IPS DF 4.7 (cell line): Measurements from ENCODE around the gene CDCP1.
"Not testable (repeated sequence)": the region's sequence is repeated elsewhere in the genome, so short reads cannot be mapped to it uniquely, and the experiment has no call there.

Source experiments
- DNase-seq: peaks from one replicate; pipeline ENCODE4 v3.0.0-alpha.2; 2013; ENCODE audit warnings: low spot score; ENCODE audit errors: extremely low read depth

CDCP1 gene

DNA sequence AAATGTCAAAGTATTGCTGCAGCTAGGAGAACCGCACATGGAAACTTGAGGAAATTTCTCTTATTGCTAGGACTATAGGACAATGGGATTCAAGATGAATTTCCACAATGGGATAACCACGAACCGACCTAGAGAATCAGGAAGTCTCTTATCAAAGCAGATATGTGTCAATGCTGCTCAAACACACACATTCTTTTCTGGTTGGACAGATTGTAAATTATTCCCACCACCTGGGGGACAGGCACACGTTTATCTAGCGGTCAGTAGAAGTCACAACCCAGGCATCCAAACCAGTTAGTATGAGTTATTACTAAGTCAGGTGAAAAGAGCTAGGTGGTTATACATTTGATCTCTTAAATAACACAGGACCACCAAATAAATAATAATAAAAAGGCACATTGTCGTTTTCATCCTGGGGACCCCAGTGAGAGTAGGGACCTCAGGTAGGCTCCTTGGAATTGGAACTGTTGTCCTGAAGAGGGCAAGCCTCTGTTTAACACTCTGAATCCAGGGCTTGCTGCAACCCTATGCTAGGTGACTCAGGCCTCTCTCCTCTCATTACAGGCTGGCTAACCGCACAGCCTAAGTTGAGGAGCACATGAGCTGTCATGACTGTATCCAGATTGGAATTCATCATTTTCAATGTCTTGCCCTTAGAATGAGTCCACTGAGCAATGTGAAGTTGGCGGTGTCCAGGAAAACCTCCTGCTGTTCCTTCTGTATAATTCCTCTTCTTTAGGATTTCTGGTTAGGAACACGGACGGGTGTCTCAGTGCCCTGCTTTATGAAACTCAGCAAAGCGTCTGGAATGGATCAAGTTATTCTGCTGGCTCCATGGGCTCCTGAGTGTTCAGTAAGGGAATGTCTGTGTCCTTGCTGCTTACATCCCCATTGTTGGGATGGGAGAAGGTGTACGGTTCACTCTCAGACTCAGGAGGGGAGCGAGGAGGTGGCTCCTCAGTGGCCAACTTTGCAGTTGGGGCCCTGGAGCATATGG is 61.1 kb downstream of the CDCP1 start:
- DNase-seq, result no peak

DNA sequence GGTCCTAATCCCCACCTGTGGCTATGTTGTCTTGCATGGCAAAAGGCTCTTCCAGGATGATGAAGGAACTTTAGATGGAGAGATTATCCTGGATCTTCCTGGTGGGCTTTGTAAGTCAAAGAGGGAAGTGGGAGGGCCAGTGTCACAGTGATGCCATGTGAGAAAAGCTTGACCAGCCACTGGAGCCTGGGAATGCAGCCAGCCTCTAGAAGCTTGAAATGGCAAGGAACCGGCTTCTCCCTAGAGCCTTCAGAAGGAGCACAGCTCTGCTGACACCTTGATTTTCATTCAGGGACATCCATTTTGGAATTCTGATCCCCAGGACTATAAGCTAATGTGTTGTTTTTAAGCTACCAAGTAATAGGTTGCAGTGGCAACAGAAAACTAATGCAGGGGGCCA is 61.8 kb downstream of the CDCP1 start:
- no peak for DNase-seq

DNA sequence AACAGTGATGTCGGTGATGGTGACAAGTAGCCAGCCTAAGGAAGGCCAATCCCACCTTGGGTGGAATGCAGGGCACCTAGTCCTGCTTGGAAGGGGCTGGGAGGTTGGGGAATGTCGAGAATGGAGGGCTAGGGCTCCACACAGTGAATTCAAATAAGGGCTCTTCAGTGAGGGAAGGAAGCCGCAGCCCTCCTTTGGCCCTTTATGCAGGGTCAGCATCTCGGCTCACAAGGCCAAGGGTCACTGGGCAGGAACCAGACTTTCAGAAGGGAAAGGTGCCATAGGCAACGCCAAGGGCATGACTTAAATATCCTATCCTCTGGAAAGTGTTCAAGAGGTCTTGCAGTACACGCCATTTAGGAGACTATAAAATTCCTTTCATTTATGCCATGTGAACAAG is 63.2 kb downstream of the CDCP1 start:
- DNase-seq, result no peak

DNA sequence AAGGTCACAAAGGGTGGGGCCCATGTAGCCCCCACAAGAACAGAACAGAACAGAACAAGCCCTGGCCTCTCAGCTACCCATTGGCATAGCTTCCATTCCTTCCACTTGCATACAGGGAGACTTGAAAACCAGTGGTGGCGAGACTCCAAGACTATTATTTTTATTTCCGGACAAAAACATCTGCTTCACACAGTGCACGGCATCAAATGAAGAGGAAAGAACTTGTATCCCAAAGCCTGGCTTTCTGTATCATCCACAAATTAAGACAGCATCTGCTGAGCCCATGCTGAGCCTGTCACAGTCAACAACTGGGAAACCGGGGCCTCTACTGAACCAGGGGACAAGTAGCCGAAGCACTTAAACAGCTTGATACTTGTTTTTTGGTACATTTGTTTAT is 64.0 kb downstream of the CDCP1 start:
- DNase-seq, result no peak

DNA sequence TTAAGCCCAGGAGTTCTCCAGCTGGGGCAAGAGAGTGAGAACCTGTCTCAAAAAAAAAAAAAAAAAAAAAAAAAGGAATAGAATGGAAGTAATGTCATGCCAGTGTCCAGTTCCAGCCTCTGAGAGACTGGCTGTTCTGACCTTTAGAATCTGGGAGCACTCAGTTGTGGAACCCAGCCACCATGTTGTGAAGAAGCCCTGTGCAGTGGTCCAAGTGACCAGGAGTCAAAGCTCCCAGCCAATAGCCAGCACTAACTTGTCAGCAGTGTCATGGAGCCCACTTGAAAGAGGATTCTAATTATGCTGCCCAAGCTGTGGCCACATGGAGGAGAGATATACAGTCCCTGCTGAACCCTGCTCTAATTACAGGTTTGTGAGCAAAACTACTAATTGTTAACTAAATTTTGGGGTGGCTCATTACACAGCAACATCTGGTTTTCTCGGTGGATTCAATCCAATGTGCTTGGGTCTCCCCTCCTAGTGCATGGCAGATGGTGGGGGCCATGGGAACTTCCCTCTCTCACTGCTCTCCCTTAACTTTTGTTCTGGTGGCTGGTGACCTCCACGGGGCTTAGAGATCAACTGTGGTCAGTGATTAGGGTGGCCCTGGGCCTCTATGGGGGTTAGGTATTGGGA is 64.6 kb downstream of the CDCP1 start:
- DNase-seq, result no peak

DNA sequence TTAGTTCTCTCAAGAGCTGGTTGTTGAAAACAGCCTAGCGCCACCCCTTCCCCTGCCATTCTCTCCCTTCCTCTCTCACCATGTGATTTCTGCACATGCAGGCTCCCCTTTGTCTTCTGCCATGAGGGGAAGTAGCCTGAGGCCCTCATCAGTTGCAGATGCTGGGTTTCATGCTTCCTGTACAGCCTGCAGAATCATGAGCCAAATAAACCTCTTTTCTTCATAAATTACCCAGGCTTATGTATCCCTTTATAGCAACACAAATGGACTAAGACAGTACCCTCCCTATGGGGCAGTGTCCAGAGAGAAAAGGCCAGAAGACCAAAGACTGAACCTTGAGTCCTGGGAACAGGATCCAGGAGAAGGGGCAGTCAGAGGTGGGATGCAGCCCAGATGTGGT is 65.4 kb downstream of the CDCP1 start:
- no peak for DNase-seq

DNA sequence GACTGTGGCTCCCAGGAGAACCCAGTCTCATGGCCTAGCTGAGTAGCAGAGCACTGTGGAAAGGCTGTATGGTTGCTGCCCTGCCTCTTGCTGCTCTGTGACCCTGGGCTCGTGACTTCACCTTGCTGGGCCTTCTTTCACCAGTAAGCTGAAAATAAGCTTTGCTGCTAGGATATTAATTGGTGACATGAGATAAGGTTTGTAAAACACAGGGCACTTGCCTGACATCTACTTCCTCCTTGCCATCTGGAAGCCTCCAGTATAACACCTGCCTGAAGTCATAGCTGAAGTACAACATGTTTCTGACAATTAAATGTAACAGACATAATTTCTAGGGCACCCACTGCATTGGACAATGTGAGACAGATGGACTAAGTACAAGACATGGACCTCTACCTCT is 66.5 kb downstream of the CDCP1 start:
- no peak for DNase-seq

DNA sequence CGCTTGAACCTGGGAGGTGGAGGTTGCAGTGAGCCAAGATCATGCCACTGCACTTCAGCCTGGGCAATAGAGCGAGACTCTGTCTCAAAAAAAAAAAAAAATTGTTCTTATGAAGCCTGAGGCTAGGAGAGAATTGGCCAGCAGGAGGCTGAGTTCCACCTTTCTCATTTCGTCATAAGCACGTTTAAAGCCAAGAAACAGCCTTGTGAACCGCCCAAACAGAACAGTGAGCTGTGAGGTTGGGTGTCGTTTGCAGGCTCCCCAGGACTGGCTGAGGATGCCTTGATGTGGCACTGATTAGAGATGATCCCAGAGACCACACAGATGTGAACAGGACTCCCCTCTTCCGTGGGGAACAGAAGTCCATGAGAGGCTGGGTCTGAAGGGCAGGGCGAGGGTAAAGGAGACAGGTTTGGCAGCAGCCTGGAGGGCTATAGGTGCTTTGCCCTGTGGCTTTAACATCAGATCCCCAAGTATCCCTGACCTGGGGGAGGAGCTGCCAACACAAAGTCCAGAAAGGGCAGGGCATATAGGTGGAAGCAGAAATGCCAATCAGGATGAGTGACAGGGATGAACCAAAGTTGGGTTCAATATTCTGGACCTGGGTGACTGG is 67.2 kb downstream of the CDCP1 start:
- DNase-seq, result no peak

DNA sequence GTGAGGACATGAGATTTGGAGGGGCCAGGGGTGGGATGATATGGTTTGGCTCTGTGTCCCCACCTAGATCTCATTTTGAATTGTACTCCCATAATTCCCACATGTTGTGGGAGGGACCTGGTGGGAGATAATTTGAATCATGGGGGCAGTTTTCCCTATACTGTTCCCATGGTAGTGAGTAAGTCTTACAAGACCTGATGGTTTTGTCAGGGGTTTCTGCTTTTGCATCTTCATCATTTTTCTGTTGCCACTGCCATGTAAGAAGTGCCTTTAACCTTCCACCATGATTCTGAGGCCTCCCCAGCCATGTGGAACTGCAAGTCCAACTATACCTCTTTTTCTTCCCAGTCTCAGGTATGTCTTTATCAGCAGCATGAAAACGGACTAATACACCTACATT is 67.9 kb downstream of the CDCP1 start:
- DNase-seq, result not testable (repeated sequence)

DNA sequence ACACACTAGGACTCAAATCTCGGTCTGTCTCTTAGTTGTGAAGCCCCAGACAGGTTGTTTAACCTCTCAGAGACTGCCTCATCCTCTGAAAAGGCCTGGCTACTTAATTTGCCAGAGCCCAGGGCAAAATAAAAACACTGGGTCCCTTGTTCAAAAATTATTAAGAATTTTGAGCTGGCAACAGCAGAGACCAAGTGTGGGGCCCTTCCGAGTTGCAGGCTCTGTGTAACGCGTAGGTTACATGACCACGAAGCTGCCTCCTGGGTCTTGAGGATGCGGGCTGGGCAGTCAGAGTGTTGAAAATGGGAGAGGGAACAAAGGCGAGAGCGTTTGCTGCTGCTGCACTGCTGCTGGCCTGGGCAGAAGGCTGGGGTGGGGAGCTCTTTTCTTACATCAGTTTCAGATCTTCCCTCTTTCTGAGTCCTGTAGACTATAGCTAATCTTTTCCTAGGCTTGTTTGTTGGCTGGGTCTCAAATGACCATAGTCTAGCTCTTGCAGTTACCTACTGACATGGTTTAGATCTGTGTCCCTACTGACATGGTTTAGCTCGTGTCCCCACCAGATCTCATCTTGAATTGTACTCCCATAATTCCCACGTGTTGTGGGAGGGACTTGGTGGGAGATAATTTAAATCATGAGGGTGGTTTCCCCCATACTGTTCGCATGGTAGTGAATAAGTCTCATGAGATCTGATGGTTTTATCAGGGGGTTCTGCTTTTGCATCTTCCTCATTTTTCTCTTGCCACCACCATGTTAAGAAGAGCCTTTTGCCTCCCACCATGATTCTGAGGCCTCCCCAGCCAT is 70.2 kb downstream of the CDCP1 start:
- no peak for DNase-seq

DNA sequence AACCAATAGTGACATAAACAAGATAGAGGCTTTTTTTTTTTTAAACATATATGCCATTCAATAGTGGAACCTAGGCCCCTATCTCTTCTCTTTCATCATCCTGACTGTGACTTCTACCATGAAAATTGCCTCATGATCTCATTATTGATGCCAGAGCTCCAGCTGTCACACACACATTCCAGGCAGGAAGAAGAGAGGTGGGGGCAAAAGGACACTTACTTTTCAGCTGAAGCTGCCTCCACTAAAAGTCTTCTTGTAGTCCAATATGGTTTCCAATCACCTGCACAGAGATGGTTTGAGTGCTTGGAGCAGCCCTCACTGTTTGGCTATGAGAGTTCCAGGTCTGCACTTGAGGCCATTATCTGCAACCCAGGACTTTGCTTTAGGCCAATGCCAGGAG is 75.1 kb downstream of the CDCP1 start:
- DNase-seq, result no peak

DNA sequence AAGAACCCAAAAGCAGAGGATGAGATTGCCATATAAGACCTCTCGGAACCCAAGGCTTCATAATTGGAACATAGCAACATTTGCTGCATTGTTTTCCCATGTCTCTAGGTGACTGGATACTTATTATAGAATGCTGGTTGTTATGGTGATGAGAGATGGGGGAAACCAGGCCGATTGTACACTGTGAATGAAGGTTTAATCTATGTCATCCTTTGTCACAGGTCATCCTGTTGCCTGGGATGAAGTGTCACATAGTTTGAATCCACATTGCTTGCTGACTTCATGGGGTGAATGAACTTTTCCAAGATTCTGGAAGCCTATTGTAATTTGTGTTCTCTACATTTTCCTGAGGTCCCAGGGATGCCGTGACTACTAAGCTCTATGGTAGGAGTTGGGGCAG is 78.2 kb downstream of the CDCP1 start:
- no peak for DNase-seq

DNA sequence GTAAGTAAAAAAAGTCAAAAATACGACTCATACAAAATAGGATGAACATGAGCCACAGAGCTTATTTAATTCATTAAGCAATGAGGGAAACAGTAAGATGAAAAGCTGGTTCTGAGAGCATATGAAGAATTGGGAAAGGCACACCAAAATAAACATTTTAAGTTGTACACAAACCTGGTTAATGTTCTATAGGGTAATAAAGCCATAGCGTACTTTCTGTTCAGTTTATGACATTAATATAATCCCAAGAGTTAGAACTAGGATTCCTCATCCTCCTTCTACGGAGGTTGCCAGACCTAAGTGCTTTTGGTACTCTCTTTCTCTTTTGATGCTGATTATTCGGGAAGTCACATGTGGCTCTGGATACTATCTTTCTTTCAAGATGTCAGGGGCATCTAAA is 78.7 kb downstream of the CDCP1 start:
- DNase-seq, result no peak

DNA sequence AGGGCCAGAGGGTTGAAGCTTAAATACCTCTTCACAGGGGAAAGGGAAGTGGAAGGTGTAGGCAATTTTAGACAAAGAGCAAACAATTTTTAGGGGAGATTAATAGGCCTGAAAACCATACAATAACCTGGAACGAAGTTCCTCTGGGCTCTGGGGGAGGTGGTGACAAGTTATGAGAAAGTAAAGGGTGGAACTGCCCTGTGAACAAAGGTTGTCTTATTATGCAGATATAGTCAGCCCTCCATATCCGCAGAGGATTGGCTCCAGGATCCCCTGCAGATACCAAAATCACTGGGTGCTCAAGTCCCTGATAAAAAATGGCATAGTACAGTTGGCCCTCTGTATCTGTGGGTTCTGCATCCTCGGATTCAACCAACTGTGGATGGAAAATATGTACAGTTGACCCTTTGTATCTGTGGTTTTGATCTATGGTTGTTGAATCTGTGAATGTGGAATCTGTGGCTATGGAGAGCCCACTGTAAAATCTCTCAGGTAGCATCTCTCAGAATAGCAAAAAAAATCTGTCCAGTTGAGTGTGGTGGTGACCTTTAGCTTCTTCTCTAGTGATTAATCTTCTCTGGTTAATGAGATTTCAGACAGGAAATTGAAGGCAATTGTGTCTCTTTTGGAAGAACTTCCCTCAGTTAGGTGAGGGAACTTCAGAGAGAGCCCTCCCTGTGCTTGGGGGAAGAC is 79.9 kb downstream of the CDCP1 start:
- no peak for DNase-seq

DNA sequence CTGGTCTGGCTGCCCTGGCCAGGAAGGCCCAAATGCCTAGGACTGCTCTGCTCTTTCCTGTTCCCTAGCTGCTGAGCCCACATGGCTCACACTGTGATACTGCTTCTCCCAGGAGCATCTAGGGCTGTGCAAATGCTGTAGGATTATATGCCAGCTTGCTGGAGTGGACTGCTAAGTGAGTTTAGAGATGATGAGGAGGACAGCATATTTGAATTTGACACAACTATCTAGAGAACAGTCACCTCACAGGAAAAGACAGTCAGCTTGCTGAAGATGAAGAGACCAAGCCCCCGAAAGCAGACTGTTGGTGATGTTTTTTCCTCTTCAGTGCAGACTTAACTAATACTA is 80.8 kb downstream of the CDCP1 start:
- DNase-seq, result no peak

DNA sequence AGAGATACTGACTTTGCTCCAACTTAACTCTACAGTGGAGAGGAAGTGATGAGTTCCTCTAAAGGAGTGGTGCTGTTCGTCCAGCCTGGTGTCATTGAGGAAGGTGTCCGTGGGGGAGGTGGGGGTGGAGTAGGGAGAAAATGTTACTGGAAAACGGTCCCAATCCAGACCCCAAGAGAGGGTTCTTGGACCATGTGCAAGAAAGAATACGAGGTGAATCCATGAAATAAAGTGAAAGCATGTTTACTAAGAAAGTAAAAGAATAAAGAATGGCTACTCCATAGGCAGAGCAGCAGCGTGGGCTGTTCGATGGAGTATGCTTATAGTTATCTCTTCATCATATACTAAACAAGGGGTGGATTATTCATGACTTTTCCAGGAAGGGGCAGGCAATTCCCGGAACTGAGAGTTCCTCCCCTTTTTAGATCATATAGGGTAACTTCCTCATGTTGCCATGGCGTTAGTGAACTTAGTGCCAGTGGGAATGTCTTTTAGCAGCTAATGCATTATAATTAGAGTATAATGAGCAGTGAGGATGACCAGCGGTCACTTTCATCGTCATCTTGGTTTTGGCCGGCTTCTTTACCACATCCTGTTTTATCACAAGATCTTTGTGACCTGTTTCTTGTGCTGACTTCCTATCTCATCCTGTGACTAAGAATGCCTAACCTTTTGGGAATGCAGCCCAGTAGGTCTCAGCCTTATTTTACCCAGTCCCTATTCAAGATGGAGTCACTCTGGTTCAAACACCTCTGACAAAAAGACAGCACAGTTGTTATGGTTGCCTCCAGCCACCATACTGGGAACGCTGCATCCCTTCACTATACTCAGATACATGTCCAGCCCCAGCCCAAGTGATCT is 81.4 kb downstream of the CDCP1 start:
- DNase-seq, result no peak

DNA sequence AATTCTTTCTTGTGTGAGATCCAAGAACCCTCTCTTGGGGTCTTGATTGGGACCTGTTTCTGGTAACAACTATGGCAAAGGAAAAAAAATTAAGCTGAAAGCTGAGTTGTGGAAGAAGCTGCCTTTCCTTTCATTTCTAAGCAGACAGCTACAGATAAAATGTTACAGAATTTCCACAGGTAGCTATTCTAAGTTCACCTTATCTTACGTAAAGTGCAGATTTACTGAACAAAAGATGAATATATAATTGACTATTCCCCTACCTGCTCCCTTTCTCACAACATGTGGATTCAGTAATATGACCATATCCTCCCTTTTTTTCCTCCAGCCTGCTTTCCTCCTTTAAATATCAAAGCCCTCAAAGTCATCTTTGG is 83.5 kb downstream of the CDCP1 start:
- no peak for DNase-seq

DNA sequence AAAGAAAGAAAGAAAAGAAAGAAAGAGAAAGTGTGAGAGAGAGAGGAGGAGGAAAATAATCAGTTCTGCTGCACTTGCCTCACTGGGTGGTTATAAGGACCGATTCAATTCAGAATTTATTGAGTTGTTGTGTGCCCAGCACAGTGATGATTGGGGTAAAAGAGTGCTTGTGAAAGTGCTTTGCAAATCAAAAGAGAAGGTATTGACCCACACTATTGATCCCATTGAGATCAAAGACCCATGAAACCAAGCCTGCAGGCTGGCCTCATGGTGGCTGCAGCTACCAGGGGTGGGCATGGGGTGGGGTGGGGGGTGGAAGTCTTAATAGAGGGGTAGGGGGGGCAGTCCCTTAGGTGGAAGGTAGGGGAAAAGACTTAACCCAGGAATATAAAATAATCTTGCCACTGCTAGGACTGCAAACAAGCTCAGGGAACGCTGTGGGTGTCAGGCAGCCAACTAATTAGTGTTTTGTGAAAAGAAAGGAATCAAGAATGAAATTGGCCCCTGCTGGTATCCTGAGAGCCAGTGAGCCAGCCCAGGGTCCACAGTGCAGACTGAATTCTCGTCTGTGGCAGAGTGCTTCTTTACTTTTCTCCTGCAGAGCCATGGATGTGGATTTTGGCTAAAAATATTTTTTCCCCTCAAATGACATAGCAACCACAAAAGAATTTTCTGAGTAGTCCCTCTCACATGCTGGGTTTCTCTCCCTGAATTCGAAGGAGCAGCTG is 85.8 kb downstream of the CDCP1 start:
- no peak for DNase-seq

DNA sequence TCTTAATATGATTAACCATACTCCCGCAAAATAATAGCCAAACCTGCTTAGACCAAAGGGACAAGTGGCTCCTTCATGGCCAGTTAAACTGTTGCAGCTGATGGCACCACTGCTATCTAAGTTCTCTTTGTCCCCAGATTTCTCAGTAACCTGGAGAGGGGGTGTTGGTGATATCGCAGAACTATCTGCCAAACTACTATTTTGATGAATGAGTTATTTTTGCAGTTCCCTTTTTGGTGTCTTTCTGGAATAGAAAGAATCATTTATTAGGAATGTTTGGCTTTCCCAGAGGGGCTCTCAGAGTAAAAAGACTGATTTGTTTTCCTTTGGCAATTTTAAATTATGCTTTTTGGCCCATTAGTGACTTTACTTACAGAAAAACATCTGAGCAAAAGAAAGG is 87.0 kb downstream of the CDCP1 start:
- no peak for DNase-seq

DNA sequence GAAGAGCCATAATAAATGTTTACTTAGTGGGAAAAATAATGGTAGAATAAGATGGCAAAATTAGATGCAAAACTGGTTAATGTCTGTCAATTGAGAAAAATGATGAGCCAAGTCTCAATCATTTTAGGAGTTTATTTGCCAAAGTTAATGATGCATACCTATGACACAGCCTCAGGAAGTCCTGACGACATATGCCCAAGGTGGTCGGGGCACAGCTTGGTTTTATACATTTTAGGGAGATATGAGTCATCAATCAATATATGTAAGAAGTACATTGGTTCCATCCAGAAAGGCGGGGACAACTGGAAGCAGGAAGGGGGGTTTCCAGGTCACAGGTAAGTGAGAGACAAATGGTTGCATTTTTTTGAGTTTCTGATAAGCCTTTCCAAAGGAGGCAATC is 88.6 kb downstream of the CDCP1 start:
- no peak for DNase-seq
